Activated T-helper 1 cell treated with anti-CD3 and anti-CD28 coated beads, Interleukin-12 subunit alpha, Interleukin-12 subunit beta, Interleukin-2, Interleukin-4 antibody, amounts not matched to agents 30 ng/mL and 10 ng/mL and 1 ng/mL, durations not matched to agents 14 hours and 24 hours and 36 hours (primary cell): Measurements from ENCODE around the gene DLG5. TPM values are rescaled to one million over a fixed set of nuclear protein-coding genes. Genes with fewer than 3 reads are reported as not detected.

Experiments
- DNase-seq: peaks from one replicate; pipeline ENCODE4 v3.0.0; 2021; ENCODE audit warnings: low spot score
- H3K27ac Mint-ChIP-seq: one replicate; pipeline ENCODE4 v1.8.0; 2021; ENCODE audit warnings: mild to moderate bottlenecking, mixed read lengths
- H3K27me3 Mint-ChIP-seq: one replicate; pipeline ENCODE4 v1.8.0; 2022; ENCODE audit warnings: mild to moderate bottlenecking, moderate library complexity, mixed read lengths; ENCODE audit not compliant: insufficient read depth
- H3K36me3 Mint-ChIP-seq: one replicate; pipeline ENCODE4 v1.8.0; 2021; ENCODE audit warnings: low read depth, mixed read lengths
- H3K4me1 Mint-ChIP-seq: one replicate; pipeline ENCODE4 v1.8.0; 2021; ENCODE audit warnings: low read depth, mixed read lengths
- H3K4me3 Mint-ChIP-seq: one replicate; pipeline ENCODE4 v1.8.0; 2021; ENCODE audit warnings: mild to moderate bottlenecking, moderate library complexity, mixed read lengths
- H3K9me3 Mint-ChIP-seq: one replicate; pipeline ENCODE4 v1.8.0; 2021; ENCODE audit warnings: mixed read lengths
- intact Hi-C: fragments of 100-400 bp; cut with micrococcal nuclease; formaldehyde crosslinking; loops from one replicate; pipeline ENCODE4 v1.15.1; 2024
- total RNA-seq: library from RNA; stranded (reverse); gene quantifications from 2 replicates; pipeline ENCODE4 v1.2.3, GENCODE V29; 2022

DLG5 gene
- total RNA-seq, 1 donor from 2014 or later: 4.0 TPM

DNA sequence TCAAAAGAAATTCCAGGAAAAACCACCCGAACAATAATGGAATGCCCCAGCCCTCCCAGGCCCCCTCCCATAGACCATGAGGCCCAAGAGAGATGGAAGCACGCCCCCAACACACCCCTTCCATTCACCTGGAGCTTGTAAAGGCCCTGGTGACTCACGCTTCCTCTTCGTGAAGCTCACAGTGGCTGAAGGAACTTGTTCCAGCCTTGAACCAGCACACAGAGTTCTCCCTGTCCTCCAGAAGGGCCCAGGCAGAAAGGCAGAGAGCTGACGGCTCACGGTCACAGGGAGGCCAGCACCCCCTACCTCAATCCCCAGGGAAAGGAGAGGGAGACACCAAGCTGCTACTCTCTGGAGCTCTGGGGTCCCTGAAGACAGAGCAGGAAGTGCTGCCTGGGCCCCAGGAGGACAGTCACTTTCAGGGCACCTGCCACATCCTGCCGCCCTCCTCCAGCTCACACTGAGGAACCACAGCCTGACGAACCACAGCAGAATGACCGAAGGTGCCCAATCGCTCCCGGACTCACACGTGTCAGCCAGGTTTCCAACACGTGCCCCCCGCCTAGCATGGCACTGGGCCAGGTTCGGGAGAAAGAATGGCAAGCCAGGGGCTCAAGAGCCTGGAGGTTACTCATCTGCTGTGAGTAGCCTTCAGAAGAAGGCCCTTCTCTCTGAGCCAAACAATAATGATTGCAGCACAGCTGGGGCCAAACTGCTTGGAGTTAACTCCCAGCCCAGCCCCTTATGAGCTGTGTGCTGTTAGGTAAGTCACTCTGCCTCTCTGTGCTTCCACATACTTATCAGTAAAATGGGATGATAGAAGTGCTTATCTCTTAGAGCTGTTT, 52.8 kb downstream of the DLG5 start:
- peaks cover 6% of the 10 kb centered on the region for H3K27me3 Mint-ChIP-seq
- peak overlapping the region; percentile 56 for H3K27ac Mint-ChIP-seq
- intact Hi-C loops: no loop called here
- peaks cover 20% of the 10 kb centered on the region for H3K4me1 Mint-ChIP-seq
- no peaks in the 10 kb centered on the region for H3K36me3 Mint-ChIP-seq
- H3K4me3 Mint-ChIP-seq: no peak overlapping the region
- H3K9me3 Mint-ChIP-seq: no peaks in the 10 kb centered on the region
- DNase-seq: no peak

DNA sequence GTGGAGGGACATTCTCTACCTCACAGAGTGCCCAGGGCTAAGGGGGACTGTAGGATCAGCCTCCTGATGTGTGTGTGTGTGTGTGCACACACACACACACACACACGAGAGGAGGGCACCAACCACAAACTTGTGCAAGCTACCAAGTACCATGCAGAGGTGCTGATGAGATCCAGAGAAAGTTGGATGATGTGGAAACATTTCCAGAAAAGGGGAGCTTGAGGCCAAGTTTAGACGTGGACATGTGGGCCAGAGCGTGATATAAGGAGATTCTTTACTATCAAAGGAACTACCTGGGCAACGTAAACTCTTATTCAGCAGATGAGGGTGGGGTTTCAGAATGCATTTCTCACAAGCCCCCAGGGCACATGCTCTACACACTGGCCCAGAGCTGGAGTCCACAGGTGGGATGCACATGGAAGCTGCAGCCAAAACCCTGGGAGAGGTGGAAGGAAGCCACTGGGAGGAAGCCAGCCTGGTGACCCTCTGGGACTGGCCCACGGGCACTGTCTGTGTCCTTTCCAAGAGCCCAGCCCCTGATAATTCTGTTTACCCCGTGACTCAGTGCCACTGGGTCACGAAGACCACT, 53.5 kb downstream of the DLG5 start:
- Mint-ChIP-seq H3K4me3 (no peak overlapping the region), H3K9me3 (no peaks in the 10 kb centered on the region), H3K4me1 (peaks cover 13% of the 10 kb centered on the region), H3K36me3 (no peaks in the 10 kb centered on the region), H3K27me3 (peaks cover 3% of the 10 kb centered on the region), H3K27ac (no peak overlapping the region)
- no peak for DNase-seq
- intact Hi-C loops: no loop called here

DNA sequence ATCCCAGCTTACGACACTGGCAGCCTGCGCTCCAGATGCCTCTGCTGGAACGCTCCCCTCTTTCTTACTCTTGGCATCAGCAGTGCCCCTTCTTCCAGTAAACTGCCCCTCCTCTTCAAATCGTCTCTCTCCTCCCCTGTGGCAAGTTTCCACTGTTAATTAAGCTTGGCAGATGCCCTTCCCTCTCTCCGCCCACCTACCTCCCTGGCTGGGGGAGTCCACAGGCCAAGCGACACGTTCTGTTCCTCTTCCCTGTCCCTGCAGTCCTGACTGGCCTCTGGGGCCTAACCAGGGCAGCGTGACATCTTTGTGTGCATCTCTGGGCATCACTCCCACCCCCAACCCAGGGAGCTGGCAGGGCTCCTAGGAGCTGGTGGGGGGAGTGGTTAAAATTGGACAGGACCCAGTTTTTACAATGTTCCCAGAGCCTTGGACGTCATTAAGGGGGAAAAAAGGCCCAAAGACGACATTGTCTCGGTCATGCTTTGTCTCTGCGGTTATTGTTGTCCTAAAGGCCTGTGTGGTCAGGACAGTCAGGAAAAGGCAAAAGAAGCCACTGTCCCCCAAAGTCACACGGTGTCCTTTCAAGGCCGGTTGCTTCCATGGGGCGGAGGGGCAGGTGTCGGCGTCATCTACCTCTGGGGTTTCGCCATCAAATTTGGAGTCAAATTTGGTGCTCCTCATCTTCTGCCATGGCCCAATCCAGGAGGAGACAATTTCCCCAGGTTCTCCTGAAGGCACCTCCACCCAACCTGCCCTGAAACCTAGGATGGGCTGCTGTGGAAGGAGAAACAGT, 54.2 kb downstream of the DLG5 start:
- no peak for DNase-seq
- intact Hi-C loops: no loop called here
- H3K4me3 Mint-ChIP-seq: no peak overlapping the region
- H3K9me3 Mint-ChIP-seq: no peaks in the 10 kb centered on the region
- no peaks in the 10 kb centered on the region for H3K36me3 Mint-ChIP-seq
- H3K27me3 Mint-ChIP-seq: peaks cover 4% of the 10 kb centered on the region
- H3K27ac Mint-ChIP-seq: no peak overlapping the region
- peaks cover 10% of the 10 kb centered on the region for H3K4me1 Mint-ChIP-seq

DNA sequence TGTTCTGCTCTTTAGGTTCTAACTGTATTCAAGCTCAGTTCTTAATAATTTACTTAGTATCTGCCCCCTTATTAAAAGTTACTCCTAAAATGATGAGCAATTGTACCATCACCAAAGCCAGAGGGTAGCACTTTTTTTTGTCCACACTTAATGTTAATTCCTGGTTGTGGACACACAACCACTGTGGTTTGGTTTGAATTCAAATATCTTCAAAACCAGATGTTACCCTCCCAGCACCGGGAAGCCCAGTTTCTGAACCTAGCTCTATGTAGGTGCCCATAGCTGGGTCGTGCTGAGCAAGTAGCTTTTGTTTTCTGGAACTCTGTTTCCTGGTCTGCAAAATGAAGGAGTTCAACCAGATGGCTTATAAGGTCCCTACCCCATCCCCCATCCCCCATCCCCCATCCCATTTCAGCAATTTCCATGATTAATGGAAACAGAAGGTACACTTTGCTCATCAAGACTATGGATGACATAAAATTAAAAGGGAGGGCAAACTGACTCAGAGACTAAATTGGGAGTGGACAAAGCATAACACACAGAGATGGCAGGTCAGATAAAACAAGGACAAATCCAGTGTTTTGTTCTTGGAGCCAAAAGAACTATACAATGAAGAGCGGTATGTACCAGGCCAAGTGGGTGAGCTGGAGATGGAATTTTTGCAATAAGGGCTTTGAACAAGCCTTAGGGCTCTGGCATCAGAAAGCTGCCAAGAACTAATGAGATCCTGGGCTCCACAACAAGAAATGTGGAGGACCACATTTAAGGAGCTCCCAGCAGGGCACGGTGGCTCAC, 56.7 kb downstream of the DLG5 start:
- Mint-ChIP-seq H3K4me1 (peaks cover 10% of the 10 kb centered on the region), H3K4me3 (no peak overlapping the region), H3K27me3 (peaks cover 4% of the 10 kb centered on the region), H3K36me3 (no peaks in the 10 kb centered on the region), H3K9me3 (no peaks in the 10 kb centered on the region), H3K27ac (no peak overlapping the region)
- DNase-seq: no peak
- intact Hi-C loops: no loop called here

DNA sequence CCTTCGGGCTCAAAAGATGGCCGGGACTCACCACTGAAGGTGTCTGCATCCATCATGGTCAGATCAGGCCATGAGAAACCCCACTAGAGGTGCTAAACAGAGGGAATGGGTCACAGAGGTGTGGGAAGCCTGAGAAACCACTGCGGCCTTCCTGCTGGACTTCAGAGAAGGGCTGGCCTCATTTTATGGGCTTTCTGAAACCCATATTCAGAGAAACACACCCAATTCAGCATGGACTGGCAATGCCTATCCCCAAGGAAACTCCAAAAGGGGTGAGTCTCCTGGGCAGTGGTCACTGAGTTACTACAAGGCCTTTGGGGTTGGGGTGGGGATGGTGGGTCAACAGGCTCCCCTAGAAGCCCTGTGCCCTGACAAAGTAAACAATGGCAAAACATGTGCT, 58.0 kb downstream of the DLG5 start:
- intact Hi-C loops: no loop called here
- no peaks in the 10 kb centered on the region for H3K36me3 Mint-ChIP-seq

DNA sequence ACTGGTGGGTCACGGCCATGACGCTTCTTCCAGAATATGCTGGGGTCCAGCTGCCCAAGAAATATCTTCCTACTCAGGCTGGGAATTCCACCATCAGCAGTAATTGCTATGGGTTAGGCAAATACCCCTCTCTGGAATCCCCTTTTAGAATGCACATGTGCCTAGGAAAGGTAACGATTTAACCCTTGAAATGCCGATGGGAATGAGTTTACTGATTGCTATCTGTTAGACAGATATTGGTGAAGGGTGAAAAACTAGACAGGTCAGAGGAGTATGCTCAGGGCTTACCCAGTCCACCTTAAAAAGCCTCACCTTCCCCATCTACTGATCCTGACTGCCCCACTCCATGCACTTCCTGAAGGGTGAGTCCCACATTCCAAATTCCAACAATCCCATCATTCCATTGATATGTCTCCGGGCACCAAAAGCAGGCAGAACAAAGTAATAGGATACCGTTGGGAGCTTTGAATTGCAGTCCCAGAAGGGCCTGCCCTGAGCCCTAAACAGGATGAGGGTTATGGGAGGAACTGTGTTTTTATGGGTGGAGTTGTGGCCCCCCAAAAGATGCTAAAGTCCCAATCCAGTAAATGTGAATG, 59.3 kb downstream of the DLG5 start:
- Mint-ChIP-seq H3K36me3 (no peaks in the 10 kb centered on the region), H3K9me3 (no peaks in the 10 kb centered on the region), H3K27ac (no peak overlapping the region), H3K27me3 (peaks cover 4% of the 10 kb centered on the region), H3K4me3 (no peak overlapping the region), H3K4me1 (no peaks in the 10 kb centered on the region)
- no peak for DNase-seq
- intact Hi-C loops: no loop called here

More for the DNA sequence above, 58.0 kb downstream of the DLG5 start:
- no peaks in the 10 kb centered on the region for H3K9me3 Mint-ChIP-seq
- peaks cover 4% of the 10 kb centered on the region for H3K27me3 Mint-ChIP-seq
- no peak overlapping the region for H3K4me3 Mint-ChIP-seq
- H3K27ac Mint-ChIP-seq: no peak overlapping the region
- H3K4me1 Mint-ChIP-seq: peaks cover 1% of the 10 kb centered on the region
- DNase-seq: no peak

DNA sequence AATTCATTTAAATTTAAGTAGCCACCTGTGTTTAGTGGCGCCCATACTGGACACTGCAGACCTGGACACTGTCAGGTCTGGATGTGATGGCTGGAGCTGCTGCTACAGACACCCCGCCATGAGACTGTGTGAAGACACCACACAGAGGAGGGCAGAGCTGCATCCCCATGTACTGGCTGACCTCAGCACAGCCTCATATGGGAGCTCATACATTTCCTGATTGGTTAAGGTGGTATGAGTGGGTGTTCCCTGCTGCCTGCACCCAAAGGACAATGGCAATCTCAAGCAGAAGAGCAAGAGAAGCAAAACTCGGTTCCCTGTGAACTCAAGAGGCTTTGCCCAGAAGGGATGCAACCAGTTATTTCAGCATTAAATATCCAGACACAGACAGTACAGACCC, 60.0 kb downstream of the DLG5 start:
- Mint-ChIP-seq H3K36me3 (no peaks in the 10 kb centered on the region), H3K4me1 (no peaks in the 10 kb centered on the region), H3K27me3 (peaks cover 4% of the 10 kb centered on the region), H3K4me3 (no peak overlapping the region), H3K9me3 (no peaks in the 10 kb centered on the region), H3K27ac (no peak overlapping the region)
- intact Hi-C loops: no loop called here
- DNase-seq: no peak

DNA sequence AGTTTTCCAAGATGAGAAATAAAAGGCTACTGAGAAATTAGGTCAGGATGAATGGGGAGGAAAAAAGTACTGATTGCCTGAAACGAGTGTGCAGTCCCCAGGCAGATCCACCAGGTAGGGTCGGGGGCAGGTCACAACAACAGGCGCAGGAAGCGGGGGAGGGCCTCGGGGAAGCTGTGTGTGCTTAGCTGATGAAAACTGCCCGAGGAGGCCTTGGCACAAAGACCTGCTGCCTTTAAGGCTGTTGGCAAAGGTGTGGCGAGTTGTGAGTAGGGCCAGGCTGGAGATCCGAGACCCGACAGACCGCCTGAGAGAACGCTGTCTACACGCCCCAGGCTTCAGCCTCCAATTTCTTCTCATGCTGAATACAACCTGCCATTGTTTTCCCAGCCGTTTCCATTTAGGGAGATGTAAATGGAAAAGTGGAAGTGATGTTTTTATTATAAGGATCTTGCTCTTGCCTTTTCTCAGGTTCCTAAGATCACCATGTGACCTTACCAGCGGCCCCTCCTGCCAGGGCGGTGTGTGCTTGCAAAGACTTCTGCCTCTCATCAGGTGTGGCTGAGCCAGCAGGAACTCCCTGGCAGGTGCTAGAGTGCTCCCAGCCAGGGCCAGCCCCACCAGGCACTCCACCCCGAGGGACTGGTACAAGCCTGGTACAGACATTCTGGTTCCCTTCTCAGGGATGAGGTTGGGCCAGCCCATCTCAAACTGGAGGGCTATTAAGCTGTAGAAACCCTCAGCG, 60.8 kb downstream of the DLG5 start:
- Mint-ChIP-seq H3K4me1 (no peaks in the 10 kb centered on the region), H3K4me3 (no peak overlapping the region), H3K36me3 (no peaks in the 10 kb centered on the region), H3K27ac (no peak overlapping the region), H3K27me3 (peaks cover 6% of the 10 kb centered on the region), H3K9me3 (no peaks in the 10 kb centered on the region)
- intact Hi-C loops: no loop called here
- no peak for DNase-seq

DNA sequence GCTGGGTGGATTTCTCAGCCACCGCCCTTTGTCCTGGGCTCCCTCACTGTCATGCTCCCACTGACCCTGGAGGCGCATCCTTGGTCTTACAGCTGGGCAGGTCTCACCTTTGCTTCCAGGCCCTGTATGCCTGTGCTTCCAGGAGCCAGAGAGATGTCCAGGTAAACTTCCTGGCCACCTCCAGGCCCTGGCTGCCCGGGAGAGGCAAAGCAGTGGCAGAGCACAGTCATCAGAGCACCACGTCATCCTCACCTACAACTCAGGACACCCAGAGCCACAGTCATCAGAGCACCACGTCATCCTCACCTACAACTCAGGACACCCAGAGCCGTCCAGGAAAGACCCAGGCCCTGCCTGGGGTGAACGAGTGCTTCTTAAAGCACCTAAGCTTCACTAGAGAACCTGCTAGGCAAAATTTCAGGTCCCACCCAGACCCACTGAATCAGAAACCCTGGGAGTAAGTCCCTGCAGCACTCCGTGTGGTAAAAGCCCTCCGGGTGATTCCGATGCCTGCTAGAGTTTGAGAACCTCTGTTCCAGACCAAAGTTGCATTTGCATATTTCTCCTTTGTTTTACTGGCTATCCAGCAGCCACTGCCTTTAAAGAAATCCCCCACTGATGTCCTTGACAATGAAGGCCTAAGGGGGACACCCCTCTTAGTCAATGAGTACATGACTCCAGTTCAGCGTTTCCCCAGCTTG, 62.3 kb downstream of the DLG5 start:
- DNase-seq: no peak
- Mint-ChIP-seq H3K9me3 (no peaks in the 10 kb centered on the region), H3K4me1 (no peaks in the 10 kb centered on the region), H3K36me3 (no peaks in the 10 kb centered on the region), H3K27ac (no peak overlapping the region), H3K27me3 (peaks cover 4% of the 10 kb centered on the region), H3K4me3 (no peak overlapping the region)
- intact Hi-C loops: no loop called here

DNA sequence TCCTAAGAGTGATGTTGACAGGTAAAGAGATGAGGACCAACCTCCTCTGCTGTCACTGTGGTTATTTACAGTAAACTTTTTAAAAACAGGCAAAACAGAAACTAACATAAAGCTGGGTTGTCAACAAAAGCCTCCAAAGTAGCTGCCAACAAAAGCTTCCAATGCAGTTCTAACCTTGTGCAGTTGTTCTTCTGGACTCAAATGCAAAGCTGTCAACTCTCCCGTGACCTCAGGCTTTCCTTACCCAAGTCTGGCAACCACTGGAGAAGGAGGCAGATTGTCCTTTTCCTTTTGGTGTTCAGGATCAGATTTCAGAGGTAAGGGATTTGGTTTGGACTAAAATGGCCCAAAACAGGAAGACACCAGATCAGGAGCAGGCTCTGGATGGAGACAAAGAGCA, 63.1 kb downstream of the DLG5 start:
- H3K4me1 Mint-ChIP-seq: no peaks in the 10 kb centered on the region
- H3K36me3 Mint-ChIP-seq: no peaks in the 10 kb centered on the region
- intact Hi-C loops: no loop called here
- DNase-seq: no peak
- H3K27ac Mint-ChIP-seq: no peak overlapping the region
- H3K4me3 Mint-ChIP-seq: no peak overlapping the region
- peaks cover 4% of the 10 kb centered on the region for H3K27me3 Mint-ChIP-seq
- H3K9me3 Mint-ChIP-seq: no peaks in the 10 kb centered on the region

DNA sequence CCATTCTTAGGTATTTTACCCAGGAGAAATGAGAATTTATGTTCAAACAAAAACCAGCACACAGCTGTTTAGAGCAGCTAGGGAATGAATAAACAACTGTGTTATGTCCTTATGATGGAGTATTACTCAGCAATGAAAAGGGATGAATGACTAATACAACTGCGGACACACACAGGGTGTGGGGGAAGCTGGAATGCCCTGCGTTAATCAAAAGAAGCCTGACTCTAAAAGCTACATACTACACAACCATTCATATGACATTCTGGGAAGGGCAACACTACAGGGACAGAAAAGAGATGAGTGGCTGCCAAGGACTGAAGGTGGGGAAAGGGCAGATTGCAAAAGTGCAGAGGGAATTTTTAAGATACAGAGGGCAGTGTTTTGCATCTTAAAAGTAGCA, 64.0 kb downstream of the DLG5 start:
- H3K4me3 Mint-ChIP-seq: no peak overlapping the region

More for the DNA sequence above, 64.0 kb downstream of the DLG5 start:
- Mint-ChIP-seq H3K4me1 (no peaks in the 10 kb centered on the region), H3K36me3 (no peaks in the 10 kb centered on the region), H3K27me3 (peaks cover 2% of the 10 kb centered on the region), H3K27ac (no peak overlapping the region), H3K9me3 (no peaks in the 10 kb centered on the region)
- intact Hi-C loops: no loop called here
- no peak for DNase-seq
